HL-60 (cell line): ENCODE results near the gene LRCH4.

Experiments used
- GABPA ChIP-seq: IDR thresholded peaks from 2 replicates; pipeline ENCODE4 v1.6.1; 2012; ENCODE audit warnings: low read depth
- POLR2AphosphoS5 ChIP-seq: IDR thresholded peaks from 2 replicates; pipeline ENCODE4 v1.6.1; 2012; ENCODE audit warnings: low read depth
- SPI1 ChIP-seq: IDR thresholded peaks from 2 replicates; pipeline ENCODE4 v1.6.1; 2012; ENCODE audit warnings: low read depth, mild to moderate bottlenecking, borderline replicate concordance
- TF ChIP-seq, protein P1 (sequence below): IDR thresholded peaks from one replicate; pipeline ENCODE4 v1.5.1; 2011; ENCODE audit warnings: low read length, control low read depth, inconsistent platforms; ENCODE audit not compliant: insufficient read depth
- TF ChIP-seq, protein P2 (sequence below): IDR thresholded peaks from 2 replicates; pipeline ENCODE4 v1.6.1; 2012; ENCODE audit warnings: low read depth; ENCODE audit not compliant: insufficient replicate concordance

DNA sequence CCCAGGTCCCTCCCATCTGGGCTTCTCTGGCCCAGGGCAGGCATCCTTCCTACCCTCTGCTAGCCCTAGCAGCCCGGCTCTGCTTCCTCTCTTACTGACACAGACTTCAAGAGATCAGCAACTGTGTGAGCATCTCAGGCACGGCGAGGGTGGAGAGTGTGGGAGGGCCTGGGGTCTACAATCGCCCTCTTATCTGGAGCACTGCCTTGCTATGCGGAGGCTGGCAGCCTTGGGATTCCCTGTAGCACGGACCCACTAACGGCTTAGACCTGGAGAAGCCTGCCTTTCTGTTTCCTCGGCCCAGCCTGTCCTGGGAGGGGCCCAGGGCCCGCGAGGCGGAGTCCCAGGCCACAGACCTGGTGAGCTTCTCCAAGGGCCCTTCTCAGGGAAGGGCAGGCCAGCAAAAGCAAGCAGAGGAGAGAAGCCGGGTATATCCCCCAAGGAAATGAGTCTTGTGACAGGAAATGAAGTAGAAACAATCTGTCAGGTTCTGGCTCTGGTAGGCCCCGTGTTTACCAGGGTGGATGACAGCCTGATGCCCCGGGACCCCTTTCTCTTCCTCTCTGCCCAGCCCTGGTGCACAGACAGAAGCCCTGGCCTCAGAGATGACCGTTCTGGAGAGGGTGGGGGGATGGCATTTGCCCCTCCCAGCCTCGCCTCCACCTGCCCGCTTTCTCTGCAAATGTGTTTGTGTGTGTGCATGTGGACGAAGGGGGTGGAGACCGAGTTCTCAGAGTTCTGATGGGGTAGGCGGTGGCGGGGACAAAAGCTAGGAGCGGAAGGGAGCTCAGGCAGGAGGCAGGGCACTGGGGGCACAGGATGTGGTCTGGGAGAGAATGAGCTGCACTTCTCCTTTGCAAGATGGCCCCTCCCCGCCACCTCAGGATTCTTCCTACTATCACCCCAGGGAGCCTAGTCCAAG is 2.5 kb downstream of the LRCH4 start:
- TF ChIP-seq, protein P1, sequence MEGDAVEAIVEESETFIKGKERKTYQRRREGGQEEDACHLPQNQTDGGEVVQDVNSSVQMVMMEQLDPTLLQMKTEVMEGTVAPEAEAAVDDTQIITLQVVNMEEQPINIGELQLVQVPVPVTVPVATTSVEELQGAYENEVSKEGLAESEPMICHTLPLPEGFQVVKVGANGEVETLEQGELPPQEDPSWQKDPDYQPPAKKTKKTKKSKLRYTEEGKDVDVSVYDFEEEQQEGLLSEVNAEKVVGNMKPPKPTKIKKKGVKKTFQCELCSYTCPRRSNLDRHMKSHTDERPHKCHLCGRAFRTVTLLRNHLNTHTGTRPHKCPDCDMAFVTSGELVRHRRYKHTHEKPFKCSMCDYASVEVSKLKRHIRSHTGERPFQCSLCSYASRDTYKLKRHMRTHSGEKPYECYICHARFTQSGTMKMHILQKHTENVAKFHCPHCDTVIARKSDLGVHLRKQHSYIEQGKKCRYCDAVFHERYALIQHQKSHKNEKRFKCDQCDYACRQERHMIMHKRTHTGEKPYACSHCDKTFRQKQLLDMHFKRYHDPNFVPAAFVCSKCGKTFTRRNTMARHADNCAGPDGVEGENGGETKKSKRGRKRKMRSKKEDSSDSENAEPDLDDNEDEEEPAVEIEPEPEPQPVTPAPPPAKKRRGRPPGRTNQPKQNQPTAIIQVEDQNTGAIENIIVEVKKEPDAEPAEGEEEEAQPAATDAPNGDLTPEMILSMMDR, result no peak
- TF ChIP-seq POLR2AphosphoS5, result peak; percentile 72
- TF ChIP-seq, protein P2, sequence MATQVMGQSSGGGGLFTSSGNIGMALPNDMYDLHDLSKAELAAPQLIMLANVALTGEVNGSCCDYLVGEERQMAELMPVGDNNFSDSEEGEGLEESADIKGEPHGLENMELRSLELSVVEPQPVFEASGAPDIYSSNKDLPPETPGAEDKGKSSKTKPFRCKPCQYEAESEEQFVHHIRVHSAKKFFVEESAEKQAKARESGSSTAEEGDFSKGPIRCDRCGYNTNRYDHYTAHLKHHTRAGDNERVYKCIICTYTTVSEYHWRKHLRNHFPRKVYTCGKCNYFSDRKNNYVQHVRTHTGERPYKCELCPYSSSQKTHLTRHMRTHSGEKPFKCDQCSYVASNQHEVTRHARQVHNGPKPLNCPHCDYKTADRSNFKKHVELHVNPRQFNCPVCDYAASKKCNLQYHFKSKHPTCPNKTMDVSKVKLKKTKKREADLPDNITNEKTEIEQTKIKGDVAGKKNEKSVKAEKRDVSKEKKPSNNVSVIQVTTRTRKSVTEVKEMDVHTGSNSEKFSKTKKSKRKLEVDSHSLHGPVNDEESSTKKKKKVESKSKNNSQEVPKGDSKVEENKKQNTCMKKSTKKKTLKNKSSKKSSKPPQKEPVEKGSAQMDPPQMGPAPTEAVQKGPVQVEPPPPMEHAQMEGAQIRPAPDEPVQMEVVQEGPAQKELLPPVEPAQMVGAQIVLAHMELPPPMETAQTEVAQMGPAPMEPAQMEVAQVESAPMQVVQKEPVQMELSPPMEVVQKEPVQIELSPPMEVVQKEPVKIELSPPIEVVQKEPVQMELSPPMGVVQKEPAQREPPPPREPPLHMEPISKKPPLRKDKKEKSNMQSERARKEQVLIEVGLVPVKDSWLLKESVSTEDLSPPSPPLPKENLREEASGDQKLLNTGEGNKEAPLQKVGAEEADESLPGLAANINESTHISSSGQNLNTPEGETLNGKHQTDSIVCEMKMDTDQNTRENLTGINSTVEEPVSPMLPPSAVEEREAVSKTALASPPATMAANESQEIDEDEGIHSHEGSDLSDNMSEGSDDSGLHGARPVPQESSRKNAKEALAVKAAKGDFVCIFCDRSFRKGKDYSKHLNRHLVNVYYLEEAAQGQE, result no peak
- TF ChIP-seq SPI1, result no peak; the same call in 1 of the 2 replicates
- peak; percentile 81 for TF ChIP-seq GABPA
